Measurements from ENCODE around the gene KLHL5.

KLHL5 gene

DNA sequence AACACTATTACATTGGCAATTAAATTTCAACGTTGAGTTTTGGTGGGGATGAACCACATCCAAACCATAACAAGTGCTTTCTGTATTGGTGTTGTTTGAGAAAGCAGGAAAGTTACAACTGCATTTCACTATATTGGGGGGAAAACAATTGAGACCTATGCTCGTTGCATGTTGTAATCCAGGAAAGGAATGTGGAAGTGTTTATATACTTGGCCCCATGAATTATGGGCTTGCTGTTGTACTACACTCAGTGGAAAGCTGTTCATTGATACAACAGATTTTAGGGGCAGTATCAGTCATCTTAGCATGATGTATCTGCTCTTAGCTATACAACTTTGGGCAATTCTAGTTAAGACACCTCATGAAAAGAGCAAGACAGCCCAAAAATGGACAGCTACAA lies 52.4 kb downstream of the KLHL5 start:
- TF ChIP-seq, protein P1, sequence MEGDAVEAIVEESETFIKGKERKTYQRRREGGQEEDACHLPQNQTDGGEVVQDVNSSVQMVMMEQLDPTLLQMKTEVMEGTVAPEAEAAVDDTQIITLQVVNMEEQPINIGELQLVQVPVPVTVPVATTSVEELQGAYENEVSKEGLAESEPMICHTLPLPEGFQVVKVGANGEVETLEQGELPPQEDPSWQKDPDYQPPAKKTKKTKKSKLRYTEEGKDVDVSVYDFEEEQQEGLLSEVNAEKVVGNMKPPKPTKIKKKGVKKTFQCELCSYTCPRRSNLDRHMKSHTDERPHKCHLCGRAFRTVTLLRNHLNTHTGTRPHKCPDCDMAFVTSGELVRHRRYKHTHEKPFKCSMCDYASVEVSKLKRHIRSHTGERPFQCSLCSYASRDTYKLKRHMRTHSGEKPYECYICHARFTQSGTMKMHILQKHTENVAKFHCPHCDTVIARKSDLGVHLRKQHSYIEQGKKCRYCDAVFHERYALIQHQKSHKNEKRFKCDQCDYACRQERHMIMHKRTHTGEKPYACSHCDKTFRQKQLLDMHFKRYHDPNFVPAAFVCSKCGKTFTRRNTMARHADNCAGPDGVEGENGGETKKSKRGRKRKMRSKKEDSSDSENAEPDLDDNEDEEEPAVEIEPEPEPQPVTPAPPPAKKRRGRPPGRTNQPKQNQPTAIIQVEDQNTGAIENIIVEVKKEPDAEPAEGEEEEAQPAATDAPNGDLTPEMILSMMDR (conservative IDR thresholded peaks at IDR 0.05; ENCODE audit: low read depth, low read length): no peak
- DNase-seq (ENCODE audit: low read depth): peak; percentile 21
- H3K4me3 ChIP-seq (ENCODE audit: low read depth, low read length): no peak overlapping the region

DNA sequence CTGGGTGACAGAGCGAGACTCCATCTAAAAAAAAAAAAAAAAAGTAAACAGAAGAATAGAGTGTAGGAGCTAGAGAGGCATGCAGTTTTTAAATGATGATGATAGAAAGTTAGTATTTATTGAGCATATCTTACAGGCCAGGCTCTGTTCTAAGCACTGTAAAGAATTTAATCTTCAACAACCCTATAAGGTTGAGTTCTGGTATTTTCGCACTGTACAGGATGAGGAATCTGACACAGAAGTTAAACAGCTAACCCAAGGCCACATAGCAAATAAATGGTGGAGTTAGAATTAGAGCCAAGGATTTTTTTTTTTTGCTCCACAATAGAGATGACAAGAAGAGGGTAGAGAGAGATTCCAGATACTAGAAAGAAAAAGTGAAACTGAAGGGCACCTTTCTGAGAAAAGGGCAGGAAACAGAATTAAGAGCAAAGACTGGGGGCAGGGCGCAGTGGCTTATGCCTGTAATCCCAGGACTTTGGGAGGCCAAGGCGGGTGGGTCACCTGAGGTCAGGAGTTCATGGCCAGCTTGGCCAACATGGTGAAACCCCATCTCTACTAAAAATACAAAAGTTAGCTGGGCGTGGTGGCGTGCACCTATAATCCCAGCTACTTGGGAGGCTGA lies 56.1 kb downstream of the KLHL5 start:
- DNase-seq (ENCODE audit: low read depth): no peak
- TF ChIP-seq, protein P1 (conservative IDR thresholded peaks at IDR 0.05; ENCODE audit: low read depth, low read length): no peak
- H3K4me3 ChIP-seq (ENCODE audit: low read depth, low read length): no peak overlapping the region

- H3K4me3 ChIP-seq (ENCODE audit: low read depth, low read length): no peak overlapping the region
- DNase-seq (ENCODE audit: low read depth): no peak
- TF ChIP-seq, protein P1 (conservative IDR thresholded peaks at IDR 0.05; ENCODE audit: low read depth, low read length): no peak
Observed at GRCh38 chr4:39120418-39120817, 58.4 kb downstream of the KLHL5 start.

GRCh38 chr4:39124885-39125599 lies 63.0 kb downstream of the KLHL5 start:
- DNase-seq (ENCODE audit: low read depth): no peak
- no peak overlapping the region for H3K4me3 ChIP-seq (ENCODE audit: low read depth, low read length)
- TF ChIP-seq, protein P1 (conservative IDR thresholded peaks at IDR 0.05; ENCODE audit: low read depth, low read length): no peak

- H3K4me3 ChIP-seq (ENCODE audit: low read depth, low read length): no peak overlapping the region
- TF ChIP-seq, protein P1 (conservative IDR thresholded peaks at IDR 0.05; ENCODE audit: low read depth, low read length): no peak
- no peak for DNase-seq (ENCODE audit: low read depth)
Observed at GRCh38 chr4:39125600-39125985, 63.6 kb downstream of the KLHL5 start.

- no peak overlapping the region for H3K4me3 ChIP-seq (ENCODE audit: low read depth, low read length)
- no peak for DNase-seq (ENCODE audit: low read depth)
- TF ChIP-seq, protein P1 (conservative IDR thresholded peaks at IDR 0.05; ENCODE audit: low read depth, low read length): no peak
Observed at GRCh38 chr4:39126256-39127095, 64.4 kb downstream of the KLHL5 start.

Data from choroid plexus epithelial cell (primary cell).